AG10803 (cell line): ENCODE data around the gene CDC14B.
"Not testable (repeated sequence)": the region's sequence is repeated elsewhere in the genome, so short reads cannot be mapped to it uniquely, and the experiment has no call there.

Experiments used
- DNase-seq: peaks from one replicate; pipeline ENCODE4 v3.0.0; 2010; ENCODE audit warnings: low read depth
- H3K4me3 ChIP-seq: 2 replicates; pipeline ENCODE4 v1.5.1; 2011; ENCODE audit warnings: mild to moderate bottlenecking, low read length, control low read depth
- CTCF ChIP-seq: conservative IDR thresholded peaks from 2 replicates; pipeline ENCODE4 v1.5.1; 2011; ENCODE audit warnings: mild to moderate bottlenecking, low read length, control low read depth, inconsistent platforms

The CDC14B gene

GRCh38 chr9:96646081-96646991 is 26.7 kb upstream of the CDC14B start:
- peak; percentile 99 for DNase-seq
- H3K4me3 ChIP-seq = peak overlapping the region; percentile 9
- no peak for TF ChIP-seq CTCF

- H3K4me3 ChIP-seq = no peak overlapping the region
- no peak for DNase-seq
- TF ChIP-seq CTCF = no peak
Measured at GRCh38 chr9:96644137-96644536, 24.5 kb upstream of the CDC14B start.

GRCh38 chr9:96641514-96641913 is 21.9 kb upstream of the CDC14B start:
- no peak for DNase-seq
- no peak overlapping the region for H3K4me3 ChIP-seq
- no peak for TF ChIP-seq CTCF

DNA sequence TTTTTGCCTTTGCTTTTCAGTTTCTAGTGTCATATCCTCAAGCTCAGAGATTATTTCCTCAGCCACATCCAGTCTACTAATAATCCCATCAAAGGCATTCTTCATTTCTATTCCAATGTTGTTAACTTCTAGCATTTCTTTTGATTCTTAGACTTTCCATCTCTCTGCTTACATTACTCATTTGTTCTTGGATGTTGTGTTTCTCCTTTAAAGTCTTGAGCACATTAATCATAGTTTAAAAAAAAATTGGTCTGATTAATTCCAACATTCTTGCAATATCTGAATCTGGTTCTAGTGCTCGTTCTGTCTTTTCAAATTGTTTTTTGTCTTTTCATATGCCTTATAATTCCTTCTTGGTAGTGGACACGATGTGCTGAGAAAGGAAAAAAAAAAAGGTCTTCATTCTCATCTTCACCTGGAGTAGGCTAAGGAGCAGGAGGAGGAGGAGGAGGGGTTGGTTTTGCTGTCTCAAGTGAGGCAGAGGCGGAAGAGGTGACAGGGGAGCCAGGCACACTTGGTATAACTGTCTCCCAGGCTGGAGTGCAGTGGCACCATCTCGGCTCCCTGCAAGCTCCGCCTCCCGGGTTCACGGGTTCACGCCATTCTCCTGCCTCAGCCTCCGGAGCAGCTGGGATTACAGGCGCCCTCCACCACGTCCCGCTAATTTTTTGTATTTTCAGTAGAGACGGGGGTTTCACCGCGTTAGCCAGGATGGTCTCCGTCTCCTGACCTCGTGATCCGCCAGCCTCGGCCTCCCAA is 19.1 kb upstream of the CDC14B start:
- no peak overlapping the region for H3K4me3 ChIP-seq
- TF ChIP-seq CTCF = no peak
- DNase-seq = no peak

- no peak for TF ChIP-seq CTCF
- DNase-seq = no peak
Measured at GRCh38 chr9:96636368-96636767, 16.7 kb upstream of the CDC14B start.

GRCh38 chr9:96633579-96633978 is 13.9 kb upstream of the CDC14B start:
- H3K4me3 ChIP-seq, DNase-seq: not testable (repeated sequence)

More at GRCh38 chr9:96636368-96636767, 16.7 kb upstream of the CDC14B start:
- H3K4me3 ChIP-seq = no peak overlapping the region

DNA sequence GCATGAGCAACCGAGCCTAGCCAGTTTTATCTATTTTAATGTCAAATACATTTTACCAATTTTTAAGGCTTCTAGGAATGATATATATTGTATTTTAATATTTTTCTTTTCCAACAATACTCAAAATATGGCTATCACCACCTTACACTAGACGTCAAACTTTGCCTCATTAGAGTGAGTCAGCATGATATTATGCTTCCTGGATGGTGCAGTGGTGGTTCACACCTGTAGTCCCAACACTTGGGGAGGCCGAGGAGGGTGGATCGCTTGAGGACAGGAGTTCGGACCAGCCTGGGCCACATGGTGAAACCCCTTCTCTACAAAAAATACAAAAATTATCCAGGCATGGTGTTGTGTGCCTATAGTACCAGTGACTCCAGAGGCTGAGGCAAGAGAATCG is 7.3 kb upstream of the CDC14B start:
- no peak for DNase-seq
- TF ChIP-seq CTCF = no peak
- no peak overlapping the region for H3K4me3 ChIP-seq
